ENCODE results near the gene CPNE4.

Gene CPNE4

GRCh38 chr3:131597816-131598215, 437.0 kb downstream of the CPNE4 start:
- no peak for DNase-seq (ENCODE audit: low read depth in 2 of 2)

GRCh38 chr3:131596884-131597283, 437.9 kb downstream of the CPNE4 start:
- DNase-seq (ENCODE audit: low read depth in 2 of 2), result no peak

- no peak for DNase-seq (ENCODE audit: low read depth in 2 of 2)
Measured at GRCh38 chr3:131591394-131592014, 443.3 kb downstream of the CPNE4 start.

- DNase-seq (ENCODE audit: low read depth in 2 of 2), result no peak
Measured at GRCh38 chr3:131586277-131586676, 448.5 kb downstream of the CPNE4 start.

- no peak for DNase-seq (ENCODE audit: low read depth in 2 of 2)
Measured at GRCh38 chr3:131582438-131582837, 452.4 kb downstream of the CPNE4 start.

GRCh38 chr3:131568460-131568859, 466.4 kb downstream of the CPNE4 start:
- DNase-seq (ENCODE audit: low read depth in 2 of 2), result no peak

- DNase-seq (ENCODE audit: low read depth in 2 of 2), result no peak
Measured at GRCh38 chr3:131564812-131565211, 470.0 kb downstream of the CPNE4 start.

- DNase-seq (ENCODE audit: low read depth in 2 of 2), result no peak
Measured at GRCh38 chr3:131561511-131561910, 473.3 kb downstream of the CPNE4 start.

GRCh38 chr3:131560795-131561194, 474.0 kb downstream of the CPNE4 start:
- no peak for DNase-seq (ENCODE audit: low read depth in 2 of 2)

GRCh38 chr3:131555456-131555855, 479.4 kb downstream of the CPNE4 start:
- no peak for DNase-seq (ENCODE audit: low read depth in 2 of 2)

- no peak for DNase-seq (ENCODE audit: low read depth in 2 of 2)
Measured at GRCh38 chr3:131553495-131554247, 481.1 kb downstream of the CPNE4 start.

- DNase-seq (ENCODE audit: low read depth in 2 of 2), result no peak
Measured at GRCh38 chr3:131551761-131552160, 483.1 kb downstream of the CPNE4 start.

GRCh38 chr3:131550562-131551465, 484.0 kb downstream of the CPNE4 start:
- no peak for DNase-seq (ENCODE audit: low read depth in 2 of 2)

- DNase-seq (ENCODE audit: low read depth in 2 of 2), result no peak
Measured at GRCh38 chr3:131549340-131549739, 485.5 kb downstream of the CPNE4 start.

- no peak for DNase-seq (ENCODE audit: low read depth in 2 of 2)
Measured at GRCh38 chr3:131547585-131547984, 487.2 kb downstream of the CPNE4 start.

- no peak for DNase-seq (ENCODE audit: low read depth in 2 of 2)
Measured at GRCh38 chr3:131546441-131546840, 488.4 kb downstream of the CPNE4 start.

- no peak for DNase-seq (ENCODE audit: low read depth in 2 of 2)
Measured at GRCh38 chr3:131544557-131544956, 490.3 kb downstream of the CPNE4 start.

GRCh38 chr3:131543714-131544113, 491.1 kb downstream of the CPNE4 start:
- no peak for DNase-seq (ENCODE audit: low read depth in 2 of 2)

GRCh38 chr3:131541288-131541687, 493.5 kb downstream of the CPNE4 start:
- DNase-seq (ENCODE audit: low read depth in 2 of 2), result no peak

GRCh38 chr3:131540821-131541220, 494.0 kb downstream of the CPNE4 start:
- DNase-seq (ENCODE audit: low read depth in 2 of 2), result no peak

- no peak for DNase-seq (ENCODE audit: low read depth in 2 of 2)
Measured at GRCh38 chr3:131540143-131540542, 494.7 kb downstream of the CPNE4 start.

GRCh38 chr3:131538968-131539367, 495.8 kb downstream of the CPNE4 start:
- DNase-seq (ENCODE audit: low read depth in 2 of 2), result no peak

All from stimulated activated CD8-positive, alpha-beta memory T cell treated with anti-CD3 and anti-CD28 coated beads, Interleukin-15, amount 100 ng/mL, for 48 hours (primary cell).